Osteoblast (primary cell): ENCODE measurements around the gene BTN2A1. TPM values are rescaled to one million over a fixed set of nuclear protein-coding genes. Genes with fewer than 3 reads are reported as not detected.

ENCODE experiments used
- DNase-seq: peaks from one replicate; pipeline ENCODE4 v3.0.0; 2011; ENCODE audit warnings: low spot score, mixed read lengths; ENCODE audit not compliant: insufficient read length; ENCODE audit errors: missing footprints
- H2AFZ ChIP-seq: 2 replicates; pipeline ENCODE4 v1.6.0; 2011; ENCODE audit warnings: mild to moderate bottlenecking, low read length
- H3K27ac ChIP-seq: 2 replicates; pipeline ENCODE4 v1.5.1; 2011; ENCODE audit warnings: mild to moderate bottlenecking, low read depth, low read length, moderate library complexity
- H3K27me3 ChIP-seq: 2 replicates; pipeline ENCODE4 v1.6.0; 2012; ENCODE audit warnings: mild to moderate bottlenecking, control low read depth, inconsistent platforms, low read length, moderate library complexity; ENCODE audit not compliant: insufficient read depth
- H3K36me3 ChIP-seq: 2 replicates; pipeline ENCODE4 v1.5.1; 2011; ENCODE audit warnings: mild to moderate bottlenecking, low read length, control low read depth, moderate library complexity; ENCODE audit not compliant: insufficient read depth
- H3K4me1 ChIP-seq: 2 replicates; pipeline ENCODE4 v1.5.1; 2011; ENCODE audit warnings: mild to moderate bottlenecking, low read length, control low read depth, moderate library complexity; ENCODE audit not compliant: insufficient read depth
- H3K4me2 ChIP-seq: 2 replicates; pipeline ENCODE4 v1.6.0; 2011; ENCODE audit warnings: mild to moderate bottlenecking, low read length; ENCODE audit not compliant: insufficient read depth
- H3K4me3 ChIP-seq: fragments of 200-600 bp; sonication (generic); 3 replicates; pipeline ENCODE4 v1.5.1; 2012; ENCODE audit warnings: mild to moderate bottlenecking, low read length, inconsistent platforms; ENCODE audit not compliant: insufficient read depth
- H3K79me2 ChIP-seq: 2 replicates; pipeline ENCODE4 v1.6.0; 2012; ENCODE audit warnings: mild to moderate bottlenecking, low read length, control low read depth, inconsistent platforms; ENCODE audit not compliant: insufficient read depth
- H3K9me3 ChIP-seq: 2 replicates; pipeline ENCODE4 v1.5.1; 2011; ENCODE audit warnings: low read depth, low read length, control low read depth
- H4K20me1 ChIP-seq: 2 replicates; pipeline ENCODE4 v1.6.0; 2012; ENCODE audit warnings: mild to moderate bottlenecking, low read length, control low read depth; ENCODE audit not compliant: insufficient read depth
- CTCF ChIP-seq: IDR thresholded peaks from 2 replicates; pipeline ENCODE4 v1.5.1; 2011; ENCODE audit warnings: mild to moderate bottlenecking, low read depth, low read length, moderate library complexity; ENCODE audit errors: extremely low read depth
- total RNA-seq: library from RNA; depleted of rRNA; stranded (reverse); fragments of >200 nt; gene quantifications from 2 replicates; pipeline ENCODE4 v1.2.3, GENCODE V29; 2012

BTN2A1 gene
- total RNA-seq, 1 donor, result 10.5 TPM

GRCh38 chr6:26464416-26465131, 6.8 kb downstream of the BTN2A1 start:
- DNase-seq, result no peak
- Histone ChIP-seq H3K79me2 (peaks cover 37% of the 10 kb centered on the region), H3K27me3 (no peaks in the 10 kb centered on the region), H2AFZ (no peak overlapping the region), H4K20me1 (peaks cover 10% of the 10 kb centered on the region), H3K36me3 (peaks cover 88% of the 10 kb centered on the region), H3K4me1 (peaks cover 14% of the 10 kb centered on the region), H3K4me2 (no peak overlapping the region), H3K9me3 (no peaks in the 10 kb centered on the region), H3K4me3 (no peak overlapping the region), H3K27ac (no peak overlapping the region)
- no peak for TF ChIP-seq CTCF

- Histone ChIP-seq H3K4me1 (peaks cover 5% of the 10 kb centered on the region), H4K20me1 (peaks cover 7% of the 10 kb centered on the region), H3K9me3 (no peaks in the 10 kb centered on the region), H3K4me3 (no peak overlapping the region), H3K27ac (no peak overlapping the region), H3K27me3 (no peaks in the 10 kb centered on the region), H3K79me2 (peaks cover 25% of the 10 kb centered on the region), H3K4me2 (no peak overlapping the region), H2AFZ (no peak overlapping the region), H3K36me3 (peaks cover 76% of the 10 kb centered on the region)
- no peak for TF ChIP-seq CTCF
- DNase-seq, result no peak
These were observed 8.0 kb downstream of the BTN2A1 start for GRCh38 chr6:26465776-26466175.

- H3K4me1 ChIP-seq, result no peaks in the 10 kb centered on the region
- no peak overlapping the region for H3K27ac ChIP-seq
- no peak overlapping the region for H2AFZ ChIP-seq
- no peaks in the 10 kb centered on the region for H3K27me3 ChIP-seq
- DNase-seq, result no peak
- H3K4me3 ChIP-seq, result no peak overlapping the region
- no peaks in the 10 kb centered on the region for H4K20me1 ChIP-seq
- TF ChIP-seq CTCF, result no peak
- H3K4me2 ChIP-seq, result no peak overlapping the region
- peaks cover 52% of the 10 kb centered on the region for H3K36me3 ChIP-seq
- H3K9me3 ChIP-seq, result no peaks in the 10 kb centered on the region
- H3K79me2 ChIP-seq, result no peaks in the 10 kb centered on the region
These were observed 11.1 kb downstream of the BTN2A1 start for GRCh38 chr6:26468829-26469228.

- no peak overlapping the region for H3K4me3 ChIP-seq
- H4K20me1 ChIP-seq, result no peaks in the 10 kb centered on the region
- TF ChIP-seq CTCF, result no peak
- H3K4me1 ChIP-seq, result peaks cover 11% of the 10 kb centered on the region
- no peak overlapping the region for H2AFZ ChIP-seq
- no peak overlapping the region for H3K27ac ChIP-seq
- H3K27me3 ChIP-seq, result no peaks in the 10 kb centered on the region
- no peak for DNase-seq
- H3K79me2 ChIP-seq, result peaks cover 2% of the 10 kb centered on the region
- H3K9me3 ChIP-seq, result no peaks in the 10 kb centered on the region
- no peak overlapping the region for H3K4me2 ChIP-seq
- peaks cover 34% of the 10 kb centered on the region for H3K36me3 ChIP-seq
These were observed 12.9 kb downstream of the BTN2A1 start for GRCh38 chr6:26470643-26471042.
